NB4 (cell line): ENCODE data around the gene SUSD6.

Source experiments
- DNase-seq: peaks from one replicate; pipeline ENCODE4 v3.0.0; 2010; ENCODE audit warnings: low read depth
- H3K4me3 ChIP-seq: one replicate; pipeline ENCODE4 v1.5.1; 2011; ENCODE audit warnings: mild to moderate bottlenecking, low read depth, low read length, moderate library complexity
- CTCF ChIP-seq: IDR thresholded peaks from one replicate; pipeline ENCODE4 v1.5.1; 2012; ENCODE audit warnings: low read depth, low read length
- MAX ChIP-seq: IDR thresholded peaks from 2 replicates; pipeline ENCODE4 v1.6.1; 2011; ENCODE audit warnings: low read depth, low read length
- MYC ChIP-seq: IDR thresholded peaks from 2 replicates; pipeline ENCODE4 v1.6.1; 2011; ENCODE audit warnings: low read depth, low read length
- POLR2A ChIP-seq: IDR thresholded peaks from 2 replicates; pipeline ENCODE4 v1.6.1; 2011; ENCODE audit warnings: mild to moderate bottlenecking; ENCODE audit not compliant: insufficient read length; ENCODE audit errors: extremely low read depth

SUSD6 gene

GRCh38 chr14:69684461-69685217 lies 73.2 kb downstream of the SUSD6 start:
- peak; percentile 19 for DNase-seq
- TF ChIP-seq CTCF (no peak), MYC (no peak), MAX (no peak), POLR2A (no peak)
- no peak overlapping the region for H3K4me3 ChIP-seq

GRCh38 chr14:69685218-69685616 lies 73.8 kb downstream of the SUSD6 start:
- TF ChIP-seq CTCF (no peak), MAX (no peak), MYC (no peak), POLR2A (no peak)
- no peak for DNase-seq
- no peak overlapping the region for H3K4me3 ChIP-seq

- no peak for TF ChIP-seq MAX
- TF ChIP-seq POLR2A, result no peak
- TF ChIP-seq MYC, result no peak
- TF ChIP-seq CTCF, result no peak
- no peak overlapping the region for H3K4me3 ChIP-seq
- DNase-seq, result no peak
Measured at GRCh38 chr14:69685716-69686115, 74.3 kb downstream of the SUSD6 start.

- no peak overlapping the region for H3K4me3 ChIP-seq
- TF ChIP-seq MAX (no peak), MYC (no peak), CTCF (no peak), POLR2A (no peak)
- no peak for DNase-seq
Measured at GRCh38 chr14:69687606-69688298, 76.4 kb downstream of the SUSD6 start.

- H3K4me3 ChIP-seq, result no peak overlapping the region
- DNase-seq, result no peak
- TF ChIP-seq CTCF (no peak), POLR2A (no peak), MAX (no peak), MYC (no peak)
Measured at GRCh38 chr14:69688299-69688649, 76.9 kb downstream of the SUSD6 start.
